COR-L47 (cell line): ENCODE results near the gene WNT10A.
"Not testable (repeated sequence)": the region's sequence is repeated elsewhere in the genome, so short reads cannot be mapped to it uniquely, and the experiment has no call there.

Experiments used
- DNase-seq: peaks from one replicate; lab custom pipeline; 2025; lab: John Stamatoyannopoulos, UW

Gene WNT10A

GRCh38 chr2:218880102-218880858 lies at the start of gene WNT10A:
TSS of gene WNT10A (plus strand) at chr2:218880852. CDS start at chr2:218880996, 144 bp downstream.
- DNase-seq, result peak; percentile 88

GRCh38 chr2:218831378-218831990 lies 49.2 kb upstream of the WNT10A start, which contains the start of gene PRKAG3:
TSS of gene PRKAG3 (minus strand) at chr2:218831803.
- DNase-seq, result no peak

- DNase-seq, result no peak
These were observed 48.6 kb upstream of the WNT10A start for GRCh38 chr2:218832081-218832480.

- DNase-seq, result no peak
These were observed 48.1 kb upstream of the WNT10A start for GRCh38 chr2:218832520-218832919.

GRCh38 chr2:218833023-218833609 lies 47.5 kb upstream of the WNT10A start:
- no peak for DNase-seq

- no peak for DNase-seq
These were observed 46.0 kb upstream of the WNT10A start for GRCh38 chr2:218834685-218835084.

GRCh38 chr2:218837495-218837894 lies 43.2 kb upstream of the WNT10A start:
- DNase-seq, result no peak

- no peak for DNase-seq
These were observed 41.2 kb upstream of the WNT10A start for GRCh38 chr2:218839430-218839829.

GRCh38 chr2:218839888-218840287 lies 40.8 kb upstream of the WNT10A start:
- no peak for DNase-seq

GRCh38 chr2:218844334-218844733 lies 36.3 kb upstream of the WNT10A start:
- DNase-seq, result not testable (repeated sequence)

GRCh38 chr2:218846963-218847362 lies 33.7 kb upstream of the WNT10A start:
- DNase-seq, result not testable (repeated sequence)

- DNase-seq, result no peak
These were observed 30.9 kb upstream of the WNT10A start for GRCh38 chr2:218849721-218850120.

- no peak for DNase-seq
These were observed 29.9 kb upstream of the WNT10A start for GRCh38 chr2:218850796-218851195.

- no peak for DNase-seq
These were observed 29.4 kb upstream of the WNT10A start for GRCh38 chr2:218851286-218851685.

GRCh38 chr2:218852911-218853667 lies 27.6 kb upstream of the WNT10A start:
- peak; percentile 69 for DNase-seq

GRCh38 chr2:218853766-218854165 lies 26.9 kb upstream of the WNT10A start:
- DNase-seq, result peak; percentile 42

- DNase-seq, result no peak
These were observed 25.8 kb upstream of the WNT10A start for GRCh38 chr2:218854860-218855259.

- no peak for DNase-seq
These were observed 25.1 kb upstream of the WNT10A start for GRCh38 chr2:218855305-218856166.

- DNase-seq, result no peak
These were observed 24.3 kb upstream of the WNT10A start for GRCh38 chr2:218856167-218856895.

GRCh38 chr2:218856896-218857243 lies 23.8 kb upstream of the WNT10A start:
- no peak for DNase-seq
